KOPT-K1 (cell line): ENCODE data around the gene CLDN17.

Experiments
- H3K27ac ChIP-seq: fragments of 200-600 bp; sonication (generic); 2 replicates; pipeline ENCODE4 v1.5.1; 2016; ENCODE audit warnings: antibody characterized with exemption, mild to moderate bottlenecking, low read depth, low read length; ENCODE audit not compliant: poor library complexity, severe bottlenecking
- H3K36me3 ChIP-seq: fragments of 200-600 bp; sonication (generic); 2 replicates; pipeline ENCODE4 v1.5.1; 2017; ENCODE audit warnings: antibody characterized with exemption, mild to moderate bottlenecking, low read length, moderate library complexity; ENCODE audit not compliant: insufficient read depth
- H3K9me3 ChIP-seq: fragments of 200-600 bp; sonication (generic); 2 replicates; pipeline ENCODE4 v1.5.1; 2017; ENCODE audit warnings: antibody characterized with exemption, low read length, mild to moderate bottlenecking; ENCODE audit not compliant: insufficient read depth, poor library complexity, severe bottlenecking

CLDN17 gene

GRCh38 chr21:30153697-30154340 lies 12.8 kb downstream of the CLDN17 start:
- Histone ChIP-seq H3K36me3 (no peaks in the 10 kb centered on the region), H3K9me3 (no peaks in the 10 kb centered on the region), H3K27ac (no peak overlapping the region)

DNA sequence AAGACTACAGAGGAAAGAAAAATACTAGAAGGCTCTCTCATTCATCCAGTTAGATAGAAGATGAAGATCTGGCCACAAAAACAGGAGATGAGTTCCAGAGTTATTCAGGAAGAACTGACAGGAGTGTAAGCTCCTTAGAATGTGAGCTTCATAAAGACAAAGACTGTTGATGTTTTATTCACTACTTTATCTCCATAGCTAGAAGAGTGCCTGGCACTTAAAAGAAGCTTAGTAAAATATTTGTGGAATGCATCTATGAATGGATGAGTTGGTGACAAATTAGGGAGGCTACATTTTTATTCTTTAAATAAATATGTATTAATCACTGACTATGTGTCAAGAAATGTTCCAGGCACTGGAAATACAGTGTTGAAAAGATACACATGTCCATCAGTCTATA lies 13.8 kb downstream of the CLDN17 start:
- Histone ChIP-seq H3K9me3 (no peaks in the 10 kb centered on the region), H3K36me3 (no peaks in the 10 kb centered on the region), H3K27ac (no peak overlapping the region)

DNA sequence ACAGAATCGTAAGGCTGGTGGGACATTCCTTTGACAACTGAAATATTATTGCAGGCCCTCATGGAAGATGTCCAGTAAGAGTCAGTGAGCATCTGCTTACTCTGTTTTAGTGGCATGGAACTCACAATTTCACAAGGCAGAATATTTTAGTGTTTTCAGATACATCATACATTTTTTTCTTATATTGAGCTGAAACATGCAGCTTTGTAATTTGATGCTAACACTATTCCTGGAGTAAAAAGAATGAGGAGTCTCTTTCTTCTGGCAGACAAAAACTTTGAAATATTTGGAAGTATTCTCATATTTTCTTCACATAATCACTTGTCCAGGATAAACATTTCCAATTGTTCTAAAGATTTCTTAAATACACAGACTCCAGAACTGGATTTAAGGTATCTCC lies 17.7 kb downstream of the CLDN17 start:
- Histone ChIP-seq H3K36me3 (no peaks in the 10 kb centered on the region), H3K9me3 (no peaks in the 10 kb centered on the region)

GRCh38 chr21:30146558-30147282 lies 19.9 kb downstream of the CLDN17 start:
- H3K27ac ChIP-seq: no peak overlapping the region
- H3K36me3 ChIP-seq: no peaks in the 10 kb centered on the region
- no peaks in the 10 kb centered on the region for H3K9me3 ChIP-seq

More for the DNA sequence above, 17.7 kb downstream of the CLDN17 start:
- H3K27ac ChIP-seq: no peak overlapping the region

DNA sequence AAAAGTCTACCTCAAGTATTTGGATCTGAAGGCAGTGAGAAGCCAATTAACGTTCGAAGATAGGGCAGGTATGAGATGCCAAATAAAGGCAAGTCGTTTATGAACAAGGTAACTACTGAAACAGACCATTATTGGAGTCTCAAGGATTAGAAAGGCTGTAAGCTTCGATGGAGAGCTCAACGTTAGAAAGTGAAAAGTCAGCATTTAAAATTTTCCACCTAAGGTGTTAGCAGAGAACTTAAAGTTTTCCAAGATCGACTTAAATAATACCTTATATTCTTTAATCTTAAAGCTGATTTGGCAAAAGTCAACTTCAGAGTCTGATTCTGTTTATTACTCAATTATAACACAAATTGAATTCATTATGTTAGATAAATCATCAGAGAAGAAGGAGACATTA lies 28.1 kb downstream of the CLDN17 start:
- Histone ChIP-seq H3K27ac (no peak overlapping the region), H3K9me3 (no peaks in the 10 kb centered on the region), H3K36me3 (no peaks in the 10 kb centered on the region)

GRCh38 chr21:30129246-30129645 lies 37.4 kb downstream of the CLDN17 start:
- H3K9me3 ChIP-seq: no peaks in the 10 kb centered on the region
- no peaks in the 10 kb centered on the region for H3K36me3 ChIP-seq
- H3K27ac ChIP-seq: no peak overlapping the region

DNA sequence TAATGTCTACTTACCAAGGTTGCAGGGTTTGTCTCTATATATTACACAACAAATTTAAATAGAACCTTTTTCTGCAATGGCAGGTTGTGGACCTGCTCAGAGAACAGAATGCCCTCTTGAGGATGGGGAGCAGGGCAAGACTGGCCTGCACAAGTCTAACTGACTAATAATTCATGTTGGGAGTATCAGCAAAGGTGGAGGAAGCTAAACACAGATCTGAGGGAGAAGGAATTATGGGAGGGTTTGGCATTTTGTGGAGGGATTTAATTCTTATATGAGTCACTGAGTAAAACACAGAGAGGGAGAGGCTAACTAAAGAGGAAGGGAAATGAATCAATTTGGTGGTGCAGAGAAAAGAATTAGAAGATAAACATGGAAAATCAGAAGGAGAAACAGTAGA lies 40.0 kb downstream of the CLDN17 start:
- Histone ChIP-seq H3K27ac (no peak overlapping the region), H3K9me3 (no peaks in the 10 kb centered on the region), H3K36me3 (no peaks in the 10 kb centered on the region)

- Histone ChIP-seq H3K27ac (no peak overlapping the region), H3K9me3 (no peaks in the 10 kb centered on the region), H3K36me3 (no peaks in the 10 kb centered on the region)
Observed at GRCh38 chr21:30117631-30118030, 49.0 kb downstream of the CLDN17 start.

DNA sequence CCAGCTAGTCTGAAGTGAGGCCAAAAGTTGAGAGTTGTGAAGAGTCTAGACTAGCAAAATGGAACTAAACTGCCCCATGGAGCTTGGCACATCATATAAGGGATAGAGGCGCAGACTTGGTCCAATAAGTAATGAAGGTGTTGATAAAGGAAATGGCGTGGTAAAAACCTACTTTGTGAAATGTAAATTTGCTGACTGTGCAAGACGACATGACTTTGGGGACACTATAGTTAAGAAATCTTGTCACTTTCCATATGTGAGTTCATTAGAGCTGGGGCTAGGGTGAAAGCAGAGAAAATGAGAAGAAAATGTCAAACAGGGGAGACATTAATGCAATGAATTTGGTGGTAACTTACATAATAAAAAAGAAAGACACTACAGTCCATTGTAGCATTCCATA lies 50.1 kb downstream of the CLDN17 start:
- no peaks in the 10 kb centered on the region for H3K36me3 ChIP-seq
- no peak overlapping the region for H3K27ac ChIP-seq
- H3K9me3 ChIP-seq: no peaks in the 10 kb centered on the region
